Cardiac muscle cell (in vitro differentiated cells and primary cell): Measurements from ENCODE around the gene HBQ1. TPM values are rescaled to one million over a fixed set of nuclear protein-coding genes. Genes with fewer than 3 reads are reported as not detected.
"Not testable (repeated sequence)": the region's sequence is repeated elsewhere in the genome, so short reads cannot be mapped to it uniquely, and the experiment has no call there.

ENCODE experiments used
- DNase-seq, 2 donors: peaks; one replicate each; pipeline versions ENCODE4 v3.0.0 to v3.0.0-alpha.2; 2010 to 2017; ENCODE audit warnings: low read depth in 1 of 2, low spot score in 1 of 2
- H3K27ac ChIP-seq: fragments of 200-600 bp; sonication (generic); 2 replicates; pipeline ENCODE4 v1.5.1; 2016
- H3K27me3 ChIP-seq: fragments of 200-600 bp; sonication (generic); 2 replicates; pipeline ENCODE4 v1.6.0; 2016; ENCODE audit warnings: control low read depth
- H3K36me3 ChIP-seq: fragments of 200-600 bp; sonication (generic); 2 replicates; pipeline ENCODE4 v1.5.1; 2016; ENCODE audit warnings: control low read depth
- H3K4me1 ChIP-seq: fragments of 200-600 bp; sonication (generic); 2 replicates; pipeline ENCODE4 v1.8.1; 2017; ENCODE audit warnings: low read depth, mild to moderate bottlenecking, mixed run types
- H3K4me3 ChIP-seq: fragments of 200-600 bp; sonication (generic); 2 replicates; pipeline ENCODE4 v1.5.1; 2016; ENCODE audit warnings: mild to moderate bottlenecking
- H3K9me3 ChIP-seq: fragments of 200-600 bp; sonication (generic); 2 replicates; pipeline ENCODE4 v1.5.1; 2017; ENCODE audit warnings: low read depth, mild to moderate bottlenecking, control low read depth
- CTCF ChIP-seq: IDR thresholded peaks from 2 replicates; pipeline ENCODE4 v1.5.1; 2012; ENCODE audit warnings: low read depth, mild to moderate bottlenecking, low read length
- polyA plus RNA-seq: library from polyadenylated mRNA; unstranded; fragments of >200 nt; fragmentation: Nextera tagmentation; extraction: Ambion mirVana; gene quantifications from 2 replicates; pipeline ENCODE4 v1.2.1, GENCODE V29; 2016
- total RNA-seq: library from RNA; depleted of rRNA; stranded (reverse); fragments of >200 nt; gene quantifications from 2 replicates; pipeline ENCODE4 v1.2.3, GENCODE V29; 2016

Gene HBQ1
- total and polyA plus RNA-seq, 2 experiments from 2014 or later: 0.76 to 2.0 TPM

- Histone ChIP-seq H3K4me3 (no peak overlapping the region), H3K9me3 (no peaks in the 10 kb centered on the region), H3K27ac (no peak overlapping the region), H3K4me1 (no peaks in the 10 kb centered on the region), H3K36me3 (no peaks in the 10 kb centered on the region), H3K27me3 (peaks cover 31% of the 10 kb centered on the region)
- no peak for DNase-seq
- TF ChIP-seq CTCF: no peak
These were observed 33.6 kb upstream of the HBQ1 start for GRCh38 chr16:146646-147045.

- H3K9me3 ChIP-seq: no peaks in the 10 kb centered on the region
- H3K36me3 ChIP-seq: no peaks in the 10 kb centered on the region
- H3K4me3 ChIP-seq: no peak overlapping the region
- no peak for TF ChIP-seq CTCF
- peak in 1 of 2 donors; percentile 13 for DNase-seq
- peaks cover 37% of the 10 kb centered on the region for H3K27me3 ChIP-seq
- no peak overlapping the region for H3K27ac ChIP-seq
- H3K4me1 ChIP-seq: no peaks in the 10 kb centered on the region
These were observed 31.1 kb upstream of the HBQ1 start for GRCh38 chr16:149024-149660.

GRCh38 chr16:152141-153128 is 27.8 kb upstream of the HBQ1 start, which contains the start of gene HBZ:
TSS of gene HBZ (plus strand) at chr16:152644. CDS start at chr16:152910, 266 bp downstream.
- H3K4me1 ChIP-seq: peaks cover 7% of the 10 kb centered on the region
- H3K36me3 ChIP-seq: no peaks in the 10 kb centered on the region
- TF ChIP-seq CTCF: no peak
- H3K27me3 ChIP-seq: peaks cover 70% of the 10 kb centered on the region
- DNase-seq: no peak
- H3K27ac ChIP-seq: no peak within 1 kb of the TSS
- no peaks in the 10 kb centered on the region for H3K9me3 ChIP-seq
- no peak within 1 kb of the TSS for H3K4me3 ChIP-seq

GRCh38 chr16:153129-153521 is 27.1 kb upstream of the HBQ1 start:
- H3K27me3 ChIP-seq: peaks cover 73% of the 10 kb centered on the region
- H3K4me3 ChIP-seq, H3K27ac ChIP-seq, DNase-seq, H3K36me3 ChIP-seq, H3K9me3 ChIP-seq, H3K4me1 ChIP-seq: not testable (repeated sequence)

- not testable (repeated sequence) for H3K36me3 ChIP-seq, H3K4me1 ChIP-seq, H3K4me3 ChIP-seq, DNase-seq, H3K27ac ChIP-seq, H3K9me3 ChIP-seq
- peaks cover 77% of the 10 kb centered on the region for H3K27me3 ChIP-seq
These were observed 26.6 kb upstream of the HBQ1 start for GRCh38 chr16:153550-154216.

- Histone ChIP-seq H3K27me3 (peaks cover 77% of the 10 kb centered on the region), H3K4me1 (peaks cover 7% of the 10 kb centered on the region), H3K36me3 (no peaks in the 10 kb centered on the region), H3K4me3 (peak overlapping the region; percentile 53), H3K27ac (no peak overlapping the region), H3K9me3 (no peaks in the 10 kb centered on the region)
- TF ChIP-seq CTCF: no peak
- peak; percentile 35 to 68 for DNase-seq
These were observed 25.8 kb upstream of the HBQ1 start for GRCh38 chr16:154217-155030.
